Activated gamma-delta T cell treated with Interleukin-2 at 50 U/mL for 16 hours (primary cell): Measurements from ENCODE around the gene ZBTB26.
"Not testable (repeated sequence)": the region's sequence is repeated elsewhere in the genome, so short reads cannot be mapped to it uniquely, and the experiment has no call there.

ENCODE experiments used
- DNase-seq: peaks from one replicate; pipeline ENCODE4 v3.0.0-alpha.2; 2020

Gene ZBTB26

DNA sequence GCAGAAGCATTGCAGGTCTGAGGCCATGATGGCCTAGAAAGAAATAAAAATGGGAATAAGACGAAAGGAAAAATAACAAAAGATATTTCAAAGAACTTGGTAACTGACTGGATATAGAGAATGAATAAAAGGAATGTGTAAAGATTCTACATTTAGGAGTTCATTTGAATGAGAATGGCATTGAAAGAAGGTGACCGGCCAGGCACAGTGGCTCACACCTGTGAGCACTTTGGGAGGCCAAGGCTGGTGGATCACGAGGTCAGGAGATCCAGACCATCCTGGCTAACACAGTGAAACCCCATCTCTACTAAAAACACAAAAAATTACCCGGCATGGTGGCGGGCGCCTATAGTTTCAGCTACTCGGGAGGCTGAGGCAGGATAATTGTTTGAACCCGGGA, 8.6 kb downstream of the ZBTB26 start:
- no peak for DNase-seq

DNA sequence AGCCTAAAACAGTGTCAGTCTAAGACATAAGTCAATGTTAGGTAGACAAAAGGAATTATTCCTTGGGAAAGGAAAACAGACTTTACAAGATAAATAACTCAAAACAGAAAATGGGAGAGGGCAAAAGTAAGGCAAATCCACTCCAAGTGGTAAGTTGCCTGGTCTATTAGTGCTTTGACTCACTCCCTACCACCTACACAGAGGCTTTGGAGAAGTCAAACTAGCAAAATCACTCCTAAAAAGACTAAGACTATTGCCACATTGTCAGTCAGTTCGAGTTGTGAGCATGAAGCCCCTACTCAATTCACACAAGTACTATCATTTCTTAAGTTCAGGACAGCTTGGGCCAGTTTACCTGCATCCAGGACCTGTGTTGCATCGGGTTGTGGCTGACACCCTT, 13.0 kb downstream of the ZBTB26 start:
- DNase-seq: no peak

- peak; percentile 67 for DNase-seq
These were observed 18.2 kb downstream of the ZBTB26 start, which contains the start of gene ZBTB6 for GRCh38 chr9:122912964-122913673. Gene ZBTB6 (minus strand): TSS chr9:122913323. CDS start chr9:122912072, 1,251 bp downstream.

- no peak for DNase-seq
These were observed 18.7 kb downstream of the ZBTB26 start for GRCh38 chr9:122912671-122912963.

GRCh38 chr9:122906122-122906521, 25.2 kb downstream of the ZBTB26 start:
- DNase-seq: not testable (repeated sequence)

DNA sequence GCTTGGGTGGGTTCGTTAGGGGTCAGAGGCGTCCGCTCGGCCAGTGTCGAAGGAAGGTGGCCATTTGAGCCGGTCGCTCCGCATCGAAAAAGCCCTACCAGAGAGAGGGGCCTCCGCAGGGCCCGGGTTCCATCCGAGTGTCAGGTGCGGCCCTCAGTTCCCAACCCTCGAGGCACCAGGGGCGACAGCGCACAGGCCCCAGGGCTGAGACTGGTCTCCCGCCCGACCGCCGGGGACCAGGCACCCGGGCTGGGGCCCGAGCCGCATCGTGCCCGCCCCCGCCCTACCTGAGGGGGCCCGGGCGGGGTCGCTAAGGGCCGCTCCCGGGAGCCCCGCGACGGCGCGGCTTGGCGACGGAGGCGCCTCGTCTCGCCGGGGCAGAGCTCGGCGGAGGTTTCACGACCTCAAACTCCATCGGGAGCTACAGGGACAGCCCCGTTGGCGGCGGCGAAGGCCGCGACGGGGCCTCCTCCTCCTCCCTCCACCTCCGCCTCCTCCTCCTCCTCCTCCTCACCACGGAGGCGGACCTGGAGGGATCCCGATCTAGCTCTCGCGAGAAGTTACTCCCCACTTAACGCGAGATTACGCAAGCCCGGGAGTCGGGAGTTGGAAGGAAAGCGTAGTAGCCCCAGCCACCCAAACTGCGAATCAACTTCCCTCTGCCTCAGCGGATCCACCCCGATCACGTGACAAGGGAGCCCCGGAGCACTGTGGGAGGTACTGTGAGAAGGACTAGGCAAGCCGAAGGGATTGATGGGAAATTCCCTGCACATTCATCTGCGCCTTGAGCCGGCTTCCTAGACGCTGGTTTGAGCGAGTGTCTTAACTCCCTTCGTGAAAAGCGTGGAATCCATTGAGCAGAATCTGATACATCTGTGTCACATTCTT, 26.2 kb downstream of the ZBTB26 start, which contains the start of gene RC3H2:
Gene RC3H2 (minus strand): TSS at position 537 of the 888 bp plus-strand sequence. CDS start 7,850 bp downstream, outside the sequence.
- peak; percentile 96 for DNase-seq

- DNase-seq: no peak
These were observed 26.9 kb downstream of the ZBTB26 start for GRCh38 chr9:122904466-122904822.

DNA sequence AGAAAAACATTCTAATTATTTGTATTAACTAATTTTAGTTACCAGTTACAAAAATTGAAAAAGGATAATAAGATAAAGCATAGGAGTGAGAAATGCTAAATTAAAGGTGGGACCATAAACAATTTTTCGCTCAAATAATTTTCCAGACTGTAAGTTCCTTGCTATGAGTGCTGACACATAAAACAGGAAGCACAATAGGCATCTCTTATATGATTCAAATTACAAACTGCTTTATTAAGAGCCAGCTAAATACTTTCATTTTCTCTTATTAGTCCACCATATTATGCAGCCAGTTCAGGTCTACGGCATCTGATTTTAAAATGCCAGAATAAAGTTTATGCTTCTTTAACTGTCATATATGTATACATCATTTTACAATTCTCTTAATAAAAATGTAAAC, 30.5 kb downstream of the ZBTB26 start:
- no peak for DNase-seq

- DNase-seq: no peak
These were observed 33.3 kb downstream of the ZBTB26 start for GRCh38 chr9:122897969-122898368.

DNA sequence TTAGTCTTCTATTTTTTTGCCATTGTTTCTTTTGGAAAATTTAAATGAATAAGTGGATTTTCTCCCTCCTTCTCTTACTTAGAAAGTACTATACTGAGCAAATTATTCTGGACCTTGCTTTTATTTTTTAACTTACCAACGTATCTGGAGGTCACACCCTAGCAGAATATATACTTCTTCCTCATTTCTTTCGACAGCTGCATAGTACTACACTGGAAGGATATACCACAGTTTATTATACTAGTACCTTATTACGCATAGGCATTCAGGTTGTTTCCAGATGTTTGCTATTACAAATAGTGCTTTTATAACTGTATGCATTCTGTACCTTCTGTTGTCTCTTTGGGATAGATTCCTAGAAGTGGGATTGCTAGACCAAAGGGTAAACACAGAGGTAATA, 42.8 kb downstream of the ZBTB26 start:
- no peak for DNase-seq

- no peak for DNase-seq
These were observed 48.2 kb downstream of the ZBTB26 start for GRCh38 chr9:122883125-122883524.

- DNase-seq: no peak
These were observed 51.9 kb downstream of the ZBTB26 start for GRCh38 chr9:122879443-122879842.

DNA sequence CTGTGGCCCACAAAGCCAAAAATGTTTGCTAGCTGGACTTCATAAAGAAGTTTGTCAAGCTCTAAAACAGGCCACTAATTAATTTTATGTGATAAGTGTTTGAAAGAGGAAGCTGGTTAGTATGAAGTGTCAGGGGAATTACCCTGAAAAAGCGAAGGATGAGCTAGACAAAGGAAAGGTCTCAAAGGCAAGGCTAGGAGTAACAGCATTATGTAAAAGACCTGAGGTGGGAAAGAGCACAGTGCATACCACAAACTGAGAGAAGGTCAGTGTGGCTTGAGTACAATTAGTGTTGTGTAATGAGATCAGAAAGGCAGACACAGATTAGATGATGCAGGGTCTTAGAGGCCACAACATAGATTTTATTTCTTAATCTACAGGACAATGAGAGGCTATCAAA, 55.8 kb downstream of the ZBTB26 start:
- no peak for DNase-seq

DNA sequence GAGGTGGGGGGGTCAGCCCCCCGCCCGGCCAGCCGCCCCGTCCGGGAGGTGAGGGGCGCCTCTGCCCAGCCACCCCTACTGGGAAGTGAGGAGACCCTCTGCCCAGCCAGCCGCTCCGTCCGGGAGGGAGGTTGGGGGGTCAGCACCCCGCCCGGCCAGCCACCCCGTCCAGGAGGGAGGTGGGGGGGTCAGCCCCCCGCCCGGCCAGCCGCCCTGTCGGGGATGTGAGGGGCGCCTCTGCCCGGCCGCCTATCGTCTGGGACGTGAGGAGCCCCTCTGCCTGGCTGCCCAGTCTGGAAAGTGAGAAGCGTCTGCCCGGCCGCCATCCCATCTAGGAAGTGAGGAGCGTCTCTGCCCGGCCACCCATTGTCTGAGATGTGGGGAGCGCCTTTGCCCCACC, 64.0 kb downstream of the ZBTB26 start:
- DNase-seq: not testable (repeated sequence)

DNA sequence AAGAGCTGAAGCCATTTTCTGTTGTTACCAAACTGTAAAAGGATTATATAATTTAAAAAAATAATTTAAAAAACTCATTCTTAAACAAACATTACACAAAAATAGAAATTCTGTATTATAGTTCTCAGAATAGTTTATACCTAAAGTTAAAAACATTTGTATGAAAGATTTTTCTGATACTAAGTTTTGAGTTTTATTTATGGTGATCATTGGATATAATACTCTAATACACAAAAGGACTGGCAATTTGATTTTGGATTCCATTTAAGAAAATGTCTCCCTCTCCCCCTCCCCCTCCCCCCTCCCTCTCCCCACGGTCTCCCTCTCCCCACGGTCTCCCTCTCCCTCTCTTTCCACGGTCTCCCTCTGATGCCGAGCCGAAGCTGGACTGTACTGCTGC, 65.2 kb downstream of the ZBTB26 start:
- DNase-seq: no peak
